ENCODE data around the gene PTPRN2.

Gene PTPRN2

GRCh38 chr7:157788573-157788972, 799.0 kb downstream of the PTPRN2 start:
- DNase-seq (ENCODE audit: low read depth), result no peak

GRCh38 chr7:157787275-157787701, 800.3 kb downstream of the PTPRN2 start:
- H3K4me3 ChIP-seq (ENCODE audit: low read depth, low read length), result no peak overlapping the region
- TF ChIP-seq MAX (IDR thresholded peaks at IDR 0.05; ENCODE audit: low read depth, low read length), result no peak
- no peak for DNase-seq (ENCODE audit: low read depth)

More at GRCh38 chr7:157788573-157788972, 799.0 kb downstream of the PTPRN2 start:
- no peak for TF ChIP-seq MAX (IDR thresholded peaks at IDR 0.05; ENCODE audit: low read depth, low read length)
- no peak for TF ChIP-seq MYC (IDR thresholded peaks at IDR 0.05; ENCODE audit: low read depth, low read length)
- TF ChIP-seq POLR2A (IDR thresholded peaks at IDR 0.05; ENCODE audit: extremely low read depth, insufficient read length), result no peak
- TF ChIP-seq CTCF (IDR thresholded peaks at IDR 0.05; ENCODE audit: low read depth, low read length), result no peak
- H3K4me3 ChIP-seq (ENCODE audit: low read depth, low read length), result no peak overlapping the region

GRCh38 chr7:157786375-157787274, 801.0 kb downstream of the PTPRN2 start:
- no peak for DNase-seq (ENCODE audit: low read depth)
- no peak overlapping the region for H3K4me3 ChIP-seq (ENCODE audit: low read depth, low read length)
- TF ChIP-seq MYC (IDR thresholded peaks at IDR 0.05; ENCODE audit: low read depth, low read length) (no peak), CTCF (IDR thresholded peaks at IDR 0.05; ENCODE audit: low read depth, low read length) (no peak), POLR2A (IDR thresholded peaks at IDR 0.05; ENCODE audit: extremely low read depth, insufficient read length) (no peak), MAX (IDR thresholded peaks at IDR 0.05; ENCODE audit: low read depth, low read length) (no peak)

- DNase-seq (ENCODE audit: low read depth), result no peak
- no peak for TF ChIP-seq MAX (IDR thresholded peaks at IDR 0.05; ENCODE audit: low read depth, low read length)
- TF ChIP-seq CTCF (IDR thresholded peaks at IDR 0.05; ENCODE audit: low read depth, low read length), result peak; percentile 16
- no peak overlapping the region for H3K4me3 ChIP-seq (ENCODE audit: low read depth, low read length)
Observed at GRCh38 chr7:157785486-157786186, 802.0 kb downstream of the PTPRN2 start.

- TF ChIP-seq MAX (IDR thresholded peaks at IDR 0.05; ENCODE audit: low read depth, low read length), result no peak
- no peak for TF ChIP-seq MYC (IDR thresholded peaks at IDR 0.05; ENCODE audit: low read depth, low read length)
- H3K4me3 ChIP-seq (ENCODE audit: low read depth, low read length), result no peak overlapping the region
- DNase-seq (ENCODE audit: low read depth), result no peak
Observed at GRCh38 chr7:157784979-157785441, 802.6 kb downstream of the PTPRN2 start.

- TF ChIP-seq MYC (IDR thresholded peaks at IDR 0.05; ENCODE audit: low read depth, low read length) (no peak), MAX (IDR thresholded peaks at IDR 0.05; ENCODE audit: low read depth, low read length) (no peak), CTCF (IDR thresholded peaks at IDR 0.05; ENCODE audit: low read depth, low read length) (no peak), POLR2A (IDR thresholded peaks at IDR 0.05; ENCODE audit: extremely low read depth, insufficient read length) (no peak)
- H3K4me3 ChIP-seq (ENCODE audit: low read depth, low read length), result no peak overlapping the region
- DNase-seq (ENCODE audit: low read depth), result no peak
Observed at GRCh38 chr7:157784041-157784835, 803.4 kb downstream of the PTPRN2 start.
